Activated naive CD8-positive, alpha-beta T cell treated with anti-CD3 and anti-CD28 coated beads for 36 hours (primary cell): Measurements from ENCODE around the gene SH3BP2. TPM values are rescaled to one million over a fixed set of nuclear protein-coding genes. Genes with fewer than 3 reads are reported as not detected.
"Not testable (repeated sequence)": the region's sequence is repeated elsewhere in the genome, so short reads cannot be mapped to it uniquely, and the experiment has no call there.

ENCODE experiments used
- DNase-seq: peaks from one replicate; pipeline ENCODE4 v3.0.0; 2021
- H3K27ac Mint-ChIP-seq: one replicate; pipeline ENCODE4 v1.8.0; 2022; ENCODE audit warnings: mild to moderate bottlenecking, moderate library complexity, mixed read lengths
- H3K27me3 Mint-ChIP-seq: one replicate; pipeline ENCODE4 v1.8.0; 2022; ENCODE audit warnings: mild to moderate bottlenecking, mixed read lengths
- H3K36me3 Mint-ChIP-seq: one replicate; pipeline ENCODE4 v1.8.0; 2021; ENCODE audit warnings: mild to moderate bottlenecking, mixed read lengths
- H3K4me1 Mint-ChIP-seq: one replicate; pipeline ENCODE4 v1.8.0; 2021; ENCODE audit warnings: mixed read lengths
- H3K4me3 Mint-ChIP-seq: one replicate; pipeline ENCODE4 v1.8.0; 2022; ENCODE audit warnings: mild to moderate bottlenecking, moderate library complexity, mixed read lengths
- H3K9me3 Mint-ChIP-seq: one replicate; pipeline ENCODE4 v1.8.0; 2022; ENCODE audit warnings: mixed read lengths
- total RNA-seq, 2 experiments: library from RNA; stranded (reverse); gene quantifications; one replicate each; pipeline ENCODE4 v1.2.3, GENCODE V29; 2021

SH3BP2 gene
- total RNA-seq, 2 experiments from 2014 or later: 72.2 to 74.1 TPM

- peaks cover 4% of the 10 kb centered on the region for H3K36me3 Mint-ChIP-seq
- H3K27me3 Mint-ChIP-seq: no peaks in the 10 kb centered on the region
- DNase-seq: no peak
- no peaks in the 10 kb centered on the region for H3K9me3 Mint-ChIP-seq
- peaks cover 25% of the 10 kb centered on the region for H3K4me1 Mint-ChIP-seq
- H3K4me3 Mint-ChIP-seq: peak overlapping the region; percentile 59
- peak overlapping the region; percentile 45 for H3K27ac Mint-ChIP-seq
These were observed 36.1 kb upstream of the SH3BP2 start for GRCh38 chr4:2756691-2757350.

GRCh38 chr4:2757426-2757825 is 35.5 kb upstream of the SH3BP2 start:
- Mint-ChIP-seq H3K36me3 (peaks cover 4% of the 10 kb centered on the region), H3K27me3 (no peaks in the 10 kb centered on the region), H3K27ac (no peak overlapping the region), H3K9me3 (no peaks in the 10 kb centered on the region), H3K4me1 (peaks cover 25% of the 10 kb centered on the region), H3K4me3 (no peak overlapping the region)
- no peak for DNase-seq

- H3K4me3 Mint-ChIP-seq: no peak overlapping the region
- no peaks in the 10 kb centered on the region for H3K9me3 Mint-ChIP-seq
- H3K4me1 Mint-ChIP-seq: peaks cover 8% of the 10 kb centered on the region
- no peaks in the 10 kb centered on the region for H3K27me3 Mint-ChIP-seq
- no peak overlapping the region for H3K27ac Mint-ChIP-seq
- DNase-seq: peak; percentile 30
- H3K36me3 Mint-ChIP-seq: no peaks in the 10 kb centered on the region
These were observed 31.6 kb upstream of the SH3BP2 start for GRCh38 chr4:2761035-2761923.

GRCh38 chr4:2762048-2762447 is 30.8 kb upstream of the SH3BP2 start:
- H3K4me3 Mint-ChIP-seq: no peak overlapping the region
- peaks cover 4% of the 10 kb centered on the region for H3K4me1 Mint-ChIP-seq
- H3K36me3 Mint-ChIP-seq: no peaks in the 10 kb centered on the region
- no peaks in the 10 kb centered on the region for H3K27me3 Mint-ChIP-seq
- no peak overlapping the region for H3K27ac Mint-ChIP-seq
- DNase-seq: no peak
- no peaks in the 10 kb centered on the region for H3K9me3 Mint-ChIP-seq

- H3K27ac Mint-ChIP-seq, DNase-seq, H3K4me1 Mint-ChIP-seq, H3K4me3 Mint-ChIP-seq, H3K36me3 Mint-ChIP-seq, H3K27me3 Mint-ChIP-seq, H3K9me3 Mint-ChIP-seq: not testable (repeated sequence)
These were observed 30.2 kb upstream of the SH3BP2 start for GRCh38 chr4:2762486-2763370.

GRCh38 chr4:2763511-2763967 is 29.3 kb upstream of the SH3BP2 start:
- no peak overlapping the region for H3K27ac Mint-ChIP-seq
- H3K27me3 Mint-ChIP-seq: no peaks in the 10 kb centered on the region
- H3K4me3 Mint-ChIP-seq: peak overlapping the region; percentile 47
- H3K9me3 Mint-ChIP-seq: no peaks in the 10 kb centered on the region
- peaks cover 4% of the 10 kb centered on the region for H3K4me1 Mint-ChIP-seq
- H3K36me3 Mint-ChIP-seq: no peaks in the 10 kb centered on the region
- no peak for DNase-seq

- DNase-seq: no peak
- Mint-ChIP-seq H3K36me3 (no peaks in the 10 kb centered on the region), H3K27me3 (no peaks in the 10 kb centered on the region), H3K4me1 (peaks cover 18% of the 10 kb centered on the region), H3K27ac (no peak overlapping the region), H3K9me3 (no peaks in the 10 kb centered on the region), H3K4me3 (no peak overlapping the region)
These were observed 26.9 kb upstream of the SH3BP2 start for GRCh38 chr4:2765832-2766526.

GRCh38 chr4:2767046-2767704 is 25.7 kb upstream of the SH3BP2 start:
- Mint-ChIP-seq H3K4me3 (no peak overlapping the region), H3K27ac (no peak overlapping the region), H3K4me1 (peaks cover 24% of the 10 kb centered on the region), H3K27me3 (no peaks in the 10 kb centered on the region), H3K9me3 (no peaks in the 10 kb centered on the region), H3K36me3 (no peaks in the 10 kb centered on the region)
- DNase-seq: no peak

- peaks cover 24% of the 10 kb centered on the region for H3K4me1 Mint-ChIP-seq
- H3K4me3 Mint-ChIP-seq: no peak overlapping the region
- H3K27me3 Mint-ChIP-seq: no peaks in the 10 kb centered on the region
- H3K27ac Mint-ChIP-seq: no peak overlapping the region
- H3K36me3 Mint-ChIP-seq: no peaks in the 10 kb centered on the region
- no peaks in the 10 kb centered on the region for H3K9me3 Mint-ChIP-seq
- no peak for DNase-seq
These were observed 25.2 kb upstream of the SH3BP2 start for GRCh38 chr4:2767705-2768074.

- Mint-ChIP-seq H3K4me1 (peaks cover 24% of the 10 kb centered on the region), H3K27me3 (no peaks in the 10 kb centered on the region), H3K9me3 (no peaks in the 10 kb centered on the region), H3K36me3 (no peaks in the 10 kb centered on the region), H3K27ac (no peak overlapping the region), H3K4me3 (no peak overlapping the region)
- DNase-seq: no peak
These were observed 24.8 kb upstream of the SH3BP2 start for GRCh38 chr4:2768124-2768523.

- no peaks in the 10 kb centered on the region for H3K9me3 Mint-ChIP-seq
- H3K4me3 Mint-ChIP-seq: no peak overlapping the region
- no peaks in the 10 kb centered on the region for H3K27me3 Mint-ChIP-seq
- H3K36me3 Mint-ChIP-seq: no peaks in the 10 kb centered on the region
- peaks cover 24% of the 10 kb centered on the region for H3K4me1 Mint-ChIP-seq
- H3K27ac Mint-ChIP-seq: no peak overlapping the region
- DNase-seq: no peak
These were observed 24.0 kb upstream of the SH3BP2 start for GRCh38 chr4:2768921-2769336.

GRCh38 chr4:2771264-2771663 is 21.6 kb upstream of the SH3BP2 start:
- Mint-ChIP-seq H3K36me3 (no peaks in the 10 kb centered on the region), H3K27ac (peak overlapping the region; percentile 78), H3K27me3 (no peaks in the 10 kb centered on the region), H3K9me3 (no peaks in the 10 kb centered on the region), H3K4me1 (peaks cover 22% of the 10 kb centered on the region), H3K4me3 (no peak overlapping the region)
- no peak for DNase-seq

- H3K36me3 Mint-ChIP-seq: peaks cover 11% of the 10 kb centered on the region
- peaks cover 22% of the 10 kb centered on the region for H3K9me3 Mint-ChIP-seq
- not testable (repeated sequence) for DNase-seq, H3K27ac Mint-ChIP-seq, H3K27me3 Mint-ChIP-seq, H3K4me3 Mint-ChIP-seq
- peaks cover 10% of the 10 kb centered on the region for H3K4me1 Mint-ChIP-seq
These were observed 12.2 kb upstream of the SH3BP2 start for GRCh38 chr4:2780643-2781042.

- H3K27me3 Mint-ChIP-seq: no peaks in the 10 kb centered on the region
- H3K4me3 Mint-ChIP-seq: no peak overlapping the region
- peaks cover 20% of the 10 kb centered on the region for H3K4me1 Mint-ChIP-seq
- no peak for DNase-seq
- H3K36me3 Mint-ChIP-seq: peaks cover 11% of the 10 kb centered on the region
- H3K27ac Mint-ChIP-seq: no peak overlapping the region
- H3K9me3 Mint-ChIP-seq: peaks cover 22% of the 10 kb centered on the region
These were observed 11.0 kb upstream of the SH3BP2 start for GRCh38 chr4:2781911-2782310.
